ENCODE data around the gene PLA2G12A. TPM values are rescaled to one million over a fixed set of nuclear protein-coding genes. Genes with fewer than 3 reads are reported as not detected.

PLA2G12A gene
- 19.6 TPM for total RNA-seq

- peak; percentile 85 for DNase-seq
These were observed at the start of gene PLA2G12A for GRCh38 chr4:109729718-109730618. PLA2G12A (minus strand) TSS chr4:109730070; CDS start chr4:109729809, 261 bp downstream.

- peak; percentile 10 for DNase-seq
These were observed 35.0 kb upstream of the PLA2G12A start for GRCh38 chr4:109764789-109765402.

GRCh38 chr4:109764376-109764775 is 34.5 kb upstream of the PLA2G12A start:
- DNase-seq, result no peak

- no peak for DNase-seq
These were observed 30.8 kb upstream of the PLA2G12A start for GRCh38 chr4:109760682-109761081.

- no peak for DNase-seq
These were observed 25.8 kb upstream of the PLA2G12A start for GRCh38 chr4:109755656-109756055.

- DNase-seq, result no peak
These were observed 24.4 kb upstream of the PLA2G12A start for GRCh38 chr4:109754093-109754857.

- peak; percentile 28 for DNase-seq
These were observed 22.7 kb upstream of the PLA2G12A start for GRCh38 chr4:109752525-109752924.

GRCh38 chr4:109751852-109752251 is 22.0 kb upstream of the PLA2G12A start:
- no peak for DNase-seq

- no peak for DNase-seq
These were observed 20.9 kb upstream of the PLA2G12A start for GRCh38 chr4:109750652-109751244.

- DNase-seq, result no peak
These were observed 19.7 kb upstream of the PLA2G12A start for GRCh38 chr4:109749388-109750082.

- no peak for DNase-seq
These were observed 18.2 kb upstream of the PLA2G12A start for GRCh38 chr4:109748114-109748513.

GRCh38 chr4:109746728-109747127 is 16.9 kb upstream of the PLA2G12A start:
- DNase-seq, result no peak

GRCh38 chr4:109745830-109746229 is 16.0 kb upstream of the PLA2G12A start:
- no peak for DNase-seq

- DNase-seq, result no peak
These were observed 9.7 kb upstream of the PLA2G12A start for GRCh38 chr4:109739547-109739946.

- no peak for DNase-seq
These were observed 8.4 kb upstream of the PLA2G12A start for GRCh38 chr4:109738104-109738872.

- DNase-seq, result no peak
These were observed 5.9 kb upstream of the PLA2G12A start for GRCh38 chr4:109735566-109736365.

GRCh38 chr4:109733728-109734127 is 3.9 kb upstream of the PLA2G12A start:
- no peak for DNase-seq

- DNase-seq, result no peak
These were observed 1.0 kb upstream of the PLA2G12A start for GRCh38 chr4:109730619-109731545.
